ENCODE results near the gene RNF19B. TPM values are rescaled to one million over a fixed set of nuclear protein-coding genes. Genes with fewer than 3 reads are reported as not detected.

The RNF19B gene
- total and polyA plus RNA-seq, 2 of the 8 experiments (the other 6 are each of a cell fraction or from before 2014, with no cell fraction given): 9.2 to 11.2 TPM

DNA sequence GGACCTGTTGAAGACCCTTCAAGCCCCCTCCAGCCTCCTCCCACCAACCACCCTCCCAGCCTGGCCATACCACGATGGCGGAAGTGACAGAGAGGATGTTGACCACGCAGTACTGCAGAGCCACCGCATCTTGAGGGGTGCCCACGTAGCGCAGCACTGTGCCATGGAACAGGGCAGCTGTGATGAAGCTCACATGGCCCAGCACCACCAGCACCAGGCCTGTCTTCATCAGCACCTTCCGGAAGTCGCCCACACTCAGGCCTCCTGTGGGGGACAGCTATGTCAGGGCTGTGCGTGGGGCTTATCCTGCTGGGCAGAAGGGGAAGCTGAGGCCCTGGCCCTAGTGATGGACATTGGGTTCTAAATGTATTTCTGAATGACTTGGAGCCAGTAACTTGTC lies 66.6 kb downstream of the RNF19B start:
- no peak overlapping the region for H2AFZ ChIP-seq (ENCODE audit: low read length)
- H3K9ac ChIP-seq (replicated peaks in 1 of 4; ENCODE audit: extremely low read depth in 1 of 4, low read depth in 3 of 4, low read length in 3 of 4): no peak overlapping the region
- FAIRE-seq (no peak), DNase-seq (ENCODE audit: low read depth in 1 of 2, low spot score in 2 of 2) (no peak)
- H3K23me2 ChIP-seq (ENCODE audit: low read depth, low read length): peaks cover 13% of the 10 kb centered on the region; the same call in 1 of the 2 replicates
- no peak overlapping the region for H3K4me3 ChIP-seq (ENCODE audit: extremely low read depth in 1 of 4, insufficient read depth in 2 of 4, low read depth in 3 of 4, low read length in 4 of 4)
- H3K14ac ChIP-seq (ENCODE audit: insufficient read length): no peak overlapping the region
- H4K20me1 ChIP-seq (replicated peaks in 1 of 2; ENCODE audit: control insufficient read depth in 1 of 2, insufficient read depth in 2 of 2, low read length in 2 of 2): peaks cover 2 to 4% of the 10 kb centered on the region in 2 experiments
- H3K56ac ChIP-seq (replicated peaks; ENCODE audit: insufficient read length, low read depth, low read length): no peak overlapping the region
- H3K23ac ChIP-seq (ENCODE audit: insufficient read length): no peak overlapping the region
- no peak overlapping the region for H3K4me2 ChIP-seq (ENCODE audit: insufficient read depth in 1 of 2, low read depth in 2 of 2, low read length in 2 of 2)
- no peak overlapping the region for H4K5ac ChIP-seq (ENCODE audit: insufficient read length, low read depth, low read length)
- no peak overlapping the region for H2BK15ac ChIP-seq (ENCODE audit: low read length)
- no peak overlapping the region for H3K18ac ChIP-seq (ENCODE audit: extremely low read depth, low read length)
- H3K36me3 ChIP-seq (ENCODE audit: control insufficient read depth in 2 of 4, insufficient read depth in 4 of 4, low read length in 3 of 4): no peaks in the 10 kb centered on the region
- H2AK5ac ChIP-seq (ENCODE audit: low read depth, low read length): no peak overlapping the region; the same call in 1 of the 2 replicates
- no peaks in the 10 kb centered on the region for H3K79me1 ChIP-seq (ENCODE audit: low read depth, low read length)
- H2BK120ac ChIP-seq (replicated peaks; ENCODE audit: low read depth, low read length): no peak overlapping the region
- H2BK5ac ChIP-seq (ENCODE audit: low read depth, low read length): no peak overlapping the region
- no peaks in the 10 kb centered on the region for H3K79me2 ChIP-seq (ENCODE audit: control insufficient read depth in 1 of 2, insufficient read depth in 2 of 2, low read length in 2 of 2)
- no peak overlapping the region for H4K8ac ChIP-seq (ENCODE audit: extremely low read depth, insufficient read depth, low read length)
- H3K27me3 ChIP-seq (replicated peaks in 1 of 4; ENCODE audit: control insufficient read depth in 3 of 4, extremely low read depth in 1 of 4, insufficient read depth in 3 of 4, low read length in 3 of 4): peaks cover 14 to 40% (median 34%) of the 10 kb centered on the region in 4 experiments
- H2BK20ac ChIP-seq (ENCODE audit: low read length): no peak overlapping the region
- ChIA-PET POLR2A (ENCODE audit: partially characterized antibody) (interaction anchor here (0.6 to 1.4 kb wide), 2 partner anchors 65 to 175 kb away, joined by 3 to 5 read pairs; no protein-coding TSS in a partner anchor), CTCF (ENCODE audit: partially characterized antibody) (interaction anchor here (1.2 to 16.6 kb wide), 8 partner anchors 8 to 197 kb away, joined by 3 to 382 read pairs (median 6); partner anchors contain the start of genes FNDC5 and HPCA)
- no peaks in the 10 kb centered on the region for H3K9me3 ChIP-seq (ENCODE audit: insufficient read depth in 2 of 2, low read depth in 1 of 2, low read length in 1 of 2)
- peaks cover 0 to 21% (median 14%) of the 10 kb centered on the region in 4 experiments; a peak in 6 of 7 replicates for H3K4me1 ChIP-seq (replicated peaks in 1 of 4; ENCODE audit: control insufficient read depth in 3 of 4, insufficient read depth in 4 of 4, low read length in 3 of 4)
- WGBS, 2 experiments (ENCODE audit: extremely low coverage in 1 of 2, insufficient coverage in 1 of 2, insufficient read length in 1 of 2, insufficient replicate concordance in 2 of 2, low coverage in 1 of 2, low lambda C conversion rate in 2 of 2, missing lambda C conversion rate in 1 of 2): 91% methylated on average over 9 of the region's 9 CpGs; no CpG with 5 or more reads in 1 of the 2 experiments
- no peak for TF ChIP-seq EZH2 (IDR thresholded peaks at IDR 0.05; ENCODE audit: low read depth, low read length, severe bottlenecking)
- TF ChIP-seq POU5F1 (IDR thresholded peaks at IDR 0.05; ENCODE audit: low read depth, low read length): no peak
- TF ChIP-seq SRF (IDR thresholded peaks at IDR 0.05; ENCODE audit: low read depth, low read length): no peak
- no peak for TF ChIP-seq CBX5 (IDR thresholded peaks at IDR 0.05; ENCODE audit: low read depth, low read length)
- no peak for TF ChIP-seq BCL11A (IDR thresholded peaks at IDR 0.05; ENCODE audit: low read depth in 2 of 2, low read length in 2 of 2)
- no peak for TF ChIP-seq YY1 (IDR thresholded peaks at IDR 0.05; ENCODE audit: low read depth, low read length)
- H3K4ac ChIP-seq (replicated peaks; ENCODE audit: insufficient read length, low read depth, low read length): no peak overlapping the region
- no peak overlapping the region for H3K27ac ChIP-seq (ENCODE audit: low read depth, low read length)
- no peak overlapping the region for H2BK12ac ChIP-seq (ENCODE audit: low read depth, low read length)
- no peak overlapping the region for H4K91ac ChIP-seq (replicated peaks; ENCODE audit: insufficient read length, low read length)
